HCT116 (cell line): ENCODE results near the gene ZNF225.

Source experiments
- CEBPB ChIP-seq: IDR thresholded peaks from 2 replicates; pipeline ENCODE4 v1.6.1; 2012; ENCODE audit warnings: low read depth
- EZH2 ChIP-seq: fragments of 200-600 bp; sonication (generic); IDR thresholded peaks from 2 replicates; pipeline ENCODE4 v1.6.1; 2017; ENCODE audit warnings: antibody characterized with exemption, mixed run types
- RAD21 ChIP-seq: IDR thresholded peaks from 2 replicates; pipeline ENCODE4 v1.6.1; 2012; ENCODE audit warnings: low read depth, mild to moderate bottlenecking
- SIN3A ChIP-seq: IDR thresholded peaks from 2 replicates; pipeline ENCODE4 v1.6.1; 2012; ENCODE audit warnings: low read depth
- TF ChIP-seq, protein P1 (sequence below), 3 experiments: fragments of 200-600 bp in 1 of 3; sonication (generic) in 1 of 3; IDR thresholded peaks in 2 of 3; conservative IDR thresholded peaks in 1 of 3; 2 replicates each; pipeline ENCODE4 v1.5.1; 2012 to 2017; ENCODE audit warnings: low read depth in 2 of 3, low read length in 2 of 3, antibody characterized with exemption in 1 of 3, borderline replicate concordance in 1 of 3, control low read depth in 1 of 3, mild to moderate bottlenecking in 1 of 3, mixed read lengths in 1 of 3, mixed run types in 1 of 3, moderate library complexity in 1 of 3; ENCODE audit not compliant: insufficient read depth in 1 of 3

- TF ChIP-seq CEBPB (no peak), RAD21 (no peak), SIN3A (no peak), EZH2 (no peak)
- TF ChIP-seq, protein P1, sequence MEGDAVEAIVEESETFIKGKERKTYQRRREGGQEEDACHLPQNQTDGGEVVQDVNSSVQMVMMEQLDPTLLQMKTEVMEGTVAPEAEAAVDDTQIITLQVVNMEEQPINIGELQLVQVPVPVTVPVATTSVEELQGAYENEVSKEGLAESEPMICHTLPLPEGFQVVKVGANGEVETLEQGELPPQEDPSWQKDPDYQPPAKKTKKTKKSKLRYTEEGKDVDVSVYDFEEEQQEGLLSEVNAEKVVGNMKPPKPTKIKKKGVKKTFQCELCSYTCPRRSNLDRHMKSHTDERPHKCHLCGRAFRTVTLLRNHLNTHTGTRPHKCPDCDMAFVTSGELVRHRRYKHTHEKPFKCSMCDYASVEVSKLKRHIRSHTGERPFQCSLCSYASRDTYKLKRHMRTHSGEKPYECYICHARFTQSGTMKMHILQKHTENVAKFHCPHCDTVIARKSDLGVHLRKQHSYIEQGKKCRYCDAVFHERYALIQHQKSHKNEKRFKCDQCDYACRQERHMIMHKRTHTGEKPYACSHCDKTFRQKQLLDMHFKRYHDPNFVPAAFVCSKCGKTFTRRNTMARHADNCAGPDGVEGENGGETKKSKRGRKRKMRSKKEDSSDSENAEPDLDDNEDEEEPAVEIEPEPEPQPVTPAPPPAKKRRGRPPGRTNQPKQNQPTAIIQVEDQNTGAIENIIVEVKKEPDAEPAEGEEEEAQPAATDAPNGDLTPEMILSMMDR (IDR thresholded peaks at IDR 0.05 in 2 of 3, conservative IDR thresholded peaks at IDR 0.05 in 1 of 3; ENCODE audit: borderline replicate concordance in 1 of 3, insufficient read depth in 1 of 3, low read depth in 2 of 3, low read length in 2 of 3), result no peak
Observed at GRCh38 chr19:44164327-44164672, 51.1 kb downstream of the ZNF225 start.
